Fibroblast of villous mesenchyme (primary cell): ENCODE measurements around the gene GAS2L1. TPM values are rescaled to one million over a fixed set of nuclear protein-coding genes. Genes with fewer than 3 reads are reported as not detected.
"Not testable (repeated sequence)": the region's sequence is repeated elsewhere in the genome, so short reads cannot be mapped to it uniquely, and the experiment has no call there.

Source experiments
- DNase-seq: peaks from one replicate; pipeline ENCODE4 v3.0.0-alpha.2; 2010; ENCODE audit warnings: low read depth
- H3K4me3 ChIP-seq: 2 replicates; pipeline ENCODE4 v1.5.1; 2011; ENCODE audit warnings: low read depth, mild to moderate bottlenecking, low read length
- CTCF ChIP-seq: IDR thresholded peaks from 2 replicates; pipeline ENCODE4 v1.5.1; 2012; ENCODE audit warnings: low read depth, mild to moderate bottlenecking, low read length; ENCODE audit not compliant: insufficient read depth
- total RNA-seq: library from RNA; depleted of rRNA; stranded (reverse); fragments of >200 nt; gene quantifications from 2 replicates; pipeline ENCODE4 v1.2.3, GENCODE V29; 2012

GAS2L1 gene
- total RNA-seq, 1 donor = 16.4 TPM

- TF ChIP-seq CTCF = no peak
- H3K4me3 ChIP-seq = no peak overlapping the region
- no peak for DNase-seq
These were observed 35.3 kb downstream of the GAS2L1 start for GRCh38 chr22:29341849-29342127.

- no peak overlapping the region for H3K4me3 ChIP-seq
- DNase-seq = no peak
- no peak for TF ChIP-seq CTCF
These were observed 35.7 kb downstream of the GAS2L1 start for GRCh38 chr22:29342177-29342576.

GRCh38 chr22:29342577-29343312 is 36.3 kb downstream of the GAS2L1 start:
- no peak for TF ChIP-seq CTCF
- no peak overlapping the region for H3K4me3 ChIP-seq
- no peak for DNase-seq

- H3K4me3 ChIP-seq = no peak overlapping the region
- TF ChIP-seq CTCF = no peak
- DNase-seq = peak; percentile 67
These were observed 36.9 kb downstream of the GAS2L1 start for GRCh38 chr22:29343313-29343805.

GRCh38 chr22:29344137-29344536 is 37.7 kb downstream of the GAS2L1 start:
- no peak for TF ChIP-seq CTCF

GRCh38 chr22:29344889-29345288 is 38.4 kb downstream of the GAS2L1 start:
- DNase-seq, H3K4me3 ChIP-seq: not testable (repeated sequence)

More at GRCh38 chr22:29344137-29344536, 37.7 kb downstream of the GAS2L1 start:
- no peak overlapping the region for H3K4me3 ChIP-seq
- peak; percentile 78 for DNase-seq

- peak; percentile 45 for DNase-seq
These were observed 39.5 kb downstream of the GAS2L1 start for GRCh38 chr22:29345932-29346331.

More at GRCh38 chr22:29345932-29346331, 39.5 kb downstream of the GAS2L1 start:
- no peak for TF ChIP-seq CTCF
- no peak overlapping the region for H3K4me3 ChIP-seq
